ENCODE results near the gene ZYG11A.
"Not testable (repeated sequence)": the region's sequence is repeated elsewhere in the genome, so short reads cannot be mapped to it uniquely, and the experiment has no call there.

- TF ChIP-seq POLR2A (IDR thresholded peaks at IDR 0.05; ENCODE audit: low read depth); CTCF (IDR thresholded peaks at IDR 0.05): not testable (repeated sequence)
Measured at GRCh38 chr1:52804083-52804482, 38.5 kb upstream of the ZYG11A start.

Measured in esophagus muscularis mucosa (tissue), 3 donors.